Testis (tissue), 2 donors: Measurements from ENCODE around the gene RIMBP2.

Experiments used
- POLR2A ChIP-seq: fragments of 450-650 bp; IDR thresholded peaks from one replicate; pipeline ENCODE4 v1.6.1; 2017; ENCODE audit warnings: antibody characterized with exemption, mild to moderate bottlenecking, moderate library complexity
- TF ChIP-seq, protein P1 (sequence below), 3 experiments: fragments of 450-650 bp in 2 of 3; fragments of 200-600 bp in 1 of 3; sonication (generic) in 1 of 3; IDR thresholded peaks; one replicate each; pipeline ENCODE4 v1.5.1; 2016 to 2019; ENCODE audit warnings: antibody characterized with exemption in 3 of 3, mild to moderate bottlenecking in 2 of 3, moderate library complexity in 1 of 3

DNA sequence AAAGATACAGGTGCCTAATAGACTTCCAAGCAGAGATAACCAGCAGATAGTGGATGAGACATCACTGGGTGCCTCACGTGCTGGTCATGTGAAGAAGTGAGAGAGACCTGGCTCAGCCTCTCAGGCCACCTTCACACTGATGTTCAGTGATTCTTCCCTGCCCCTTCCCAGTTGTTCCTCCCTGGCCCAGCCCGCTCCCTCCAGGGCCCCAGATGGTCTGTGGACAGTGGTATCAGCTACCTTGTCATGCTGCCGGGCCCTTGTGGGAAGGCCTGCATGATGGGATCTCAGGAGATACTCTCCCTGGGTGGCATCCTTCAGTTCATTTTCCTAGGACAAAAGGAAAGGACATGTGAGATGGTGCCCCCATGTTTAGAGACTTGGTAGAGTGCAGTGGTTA is 198.5 kb downstream of the RIMBP2 start:
- no peak for TF ChIP-seq POLR2A
- TF ChIP-seq, protein P1, sequence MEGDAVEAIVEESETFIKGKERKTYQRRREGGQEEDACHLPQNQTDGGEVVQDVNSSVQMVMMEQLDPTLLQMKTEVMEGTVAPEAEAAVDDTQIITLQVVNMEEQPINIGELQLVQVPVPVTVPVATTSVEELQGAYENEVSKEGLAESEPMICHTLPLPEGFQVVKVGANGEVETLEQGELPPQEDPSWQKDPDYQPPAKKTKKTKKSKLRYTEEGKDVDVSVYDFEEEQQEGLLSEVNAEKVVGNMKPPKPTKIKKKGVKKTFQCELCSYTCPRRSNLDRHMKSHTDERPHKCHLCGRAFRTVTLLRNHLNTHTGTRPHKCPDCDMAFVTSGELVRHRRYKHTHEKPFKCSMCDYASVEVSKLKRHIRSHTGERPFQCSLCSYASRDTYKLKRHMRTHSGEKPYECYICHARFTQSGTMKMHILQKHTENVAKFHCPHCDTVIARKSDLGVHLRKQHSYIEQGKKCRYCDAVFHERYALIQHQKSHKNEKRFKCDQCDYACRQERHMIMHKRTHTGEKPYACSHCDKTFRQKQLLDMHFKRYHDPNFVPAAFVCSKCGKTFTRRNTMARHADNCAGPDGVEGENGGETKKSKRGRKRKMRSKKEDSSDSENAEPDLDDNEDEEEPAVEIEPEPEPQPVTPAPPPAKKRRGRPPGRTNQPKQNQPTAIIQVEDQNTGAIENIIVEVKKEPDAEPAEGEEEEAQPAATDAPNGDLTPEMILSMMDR (IDR thresholded peaks at IDR 0.05), result no peak
